ENCODE measurements around the gene OTOP2.
"Not testable (repeated sequence)": the region's sequence is repeated elsewhere in the genome, so short reads cannot be mapped to it uniquely, and the experiment has no call there.

OTOP2 gene

DNA sequence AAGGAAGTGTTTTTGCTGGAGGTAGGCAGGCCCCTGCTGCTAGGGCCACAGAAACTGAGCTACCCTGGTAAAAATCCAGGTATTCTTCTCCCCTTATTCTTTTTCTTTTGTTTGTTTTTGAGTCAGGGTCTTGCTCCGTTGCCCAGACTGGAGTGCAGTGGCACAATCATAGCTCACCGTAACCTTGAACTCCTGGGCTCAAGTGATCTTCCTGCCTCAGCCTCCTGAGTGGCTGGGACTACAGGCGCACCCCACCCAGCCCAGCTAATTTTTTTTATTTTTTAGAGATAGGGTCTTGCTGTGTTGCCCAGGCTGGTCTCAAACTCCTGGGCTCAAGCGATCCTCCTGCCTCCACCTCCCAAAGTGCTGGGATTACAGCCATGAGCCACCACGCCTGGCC is 45.4 kb downstream of the OTOP2 start:
- not testable (repeated sequence) for DNase-seq (ENCODE audit: extremely low read depth in 1 of 2, low read depth in 1 of 2)

- DNase-seq (ENCODE audit: extremely low read depth in 1 of 2, low read depth in 1 of 2) = no peak
Measured at GRCh38 chr17:74970395-74970794, 46.3 kb downstream of the OTOP2 start.

DNA sequence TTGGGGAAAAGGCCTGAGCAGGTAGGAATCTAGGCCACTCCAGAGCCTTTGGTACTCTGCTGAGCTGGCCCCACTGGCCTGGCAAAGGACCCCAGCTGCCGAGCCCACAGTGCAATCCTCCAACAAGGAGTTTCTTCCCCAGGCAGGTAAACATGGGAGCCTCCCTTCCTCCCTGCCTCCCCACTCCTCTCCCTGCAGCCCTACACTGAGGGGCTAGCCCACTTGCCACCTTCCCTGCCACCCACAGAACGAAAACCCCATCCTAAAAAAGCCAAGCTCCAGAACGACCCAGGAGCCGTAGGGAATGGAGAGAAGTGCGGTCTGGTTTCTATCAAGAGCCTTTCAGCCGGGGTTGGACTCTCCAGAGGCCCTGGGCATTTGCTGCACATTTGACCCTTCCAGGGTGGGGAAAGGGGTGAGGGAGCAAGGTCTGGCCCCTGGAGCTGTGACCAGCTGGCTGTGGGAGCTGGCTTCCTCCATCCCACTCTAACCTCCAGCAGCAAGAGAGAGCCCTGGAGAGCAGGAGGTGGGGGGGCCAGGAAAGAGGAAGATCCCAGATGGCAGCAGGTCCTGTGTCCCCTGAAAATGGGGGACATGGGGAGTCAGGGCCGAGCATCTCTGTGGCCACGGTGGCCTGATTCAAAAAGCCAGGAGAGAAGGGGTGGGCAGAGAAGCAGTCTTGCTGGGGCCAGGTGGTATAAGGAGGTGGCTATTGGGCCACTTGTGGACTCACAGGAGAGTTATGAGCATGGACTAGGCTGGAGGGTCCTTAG is 47.2 kb downstream of the OTOP2 start:
- no peak for DNase-seq (ENCODE audit: extremely low read depth in 1 of 2, low read depth in 1 of 2)

DNA sequence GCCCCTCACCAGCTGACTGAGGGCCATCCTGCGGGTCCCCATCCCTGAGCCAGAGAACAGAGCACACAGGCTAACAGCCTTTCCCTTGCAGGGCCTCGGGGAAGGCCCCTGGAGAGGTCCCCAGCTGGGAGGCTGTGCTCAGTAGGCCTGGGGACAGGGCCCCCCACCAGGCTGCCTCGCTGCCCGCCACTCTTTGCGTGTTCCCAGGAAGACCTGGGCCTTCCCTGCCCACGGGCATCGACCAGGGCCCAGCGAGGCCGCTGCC is 47.7 kb downstream of the OTOP2 start:
- no peak for DNase-seq (ENCODE audit: extremely low read depth in 1 of 2, low read depth in 1 of 2)

DNA sequence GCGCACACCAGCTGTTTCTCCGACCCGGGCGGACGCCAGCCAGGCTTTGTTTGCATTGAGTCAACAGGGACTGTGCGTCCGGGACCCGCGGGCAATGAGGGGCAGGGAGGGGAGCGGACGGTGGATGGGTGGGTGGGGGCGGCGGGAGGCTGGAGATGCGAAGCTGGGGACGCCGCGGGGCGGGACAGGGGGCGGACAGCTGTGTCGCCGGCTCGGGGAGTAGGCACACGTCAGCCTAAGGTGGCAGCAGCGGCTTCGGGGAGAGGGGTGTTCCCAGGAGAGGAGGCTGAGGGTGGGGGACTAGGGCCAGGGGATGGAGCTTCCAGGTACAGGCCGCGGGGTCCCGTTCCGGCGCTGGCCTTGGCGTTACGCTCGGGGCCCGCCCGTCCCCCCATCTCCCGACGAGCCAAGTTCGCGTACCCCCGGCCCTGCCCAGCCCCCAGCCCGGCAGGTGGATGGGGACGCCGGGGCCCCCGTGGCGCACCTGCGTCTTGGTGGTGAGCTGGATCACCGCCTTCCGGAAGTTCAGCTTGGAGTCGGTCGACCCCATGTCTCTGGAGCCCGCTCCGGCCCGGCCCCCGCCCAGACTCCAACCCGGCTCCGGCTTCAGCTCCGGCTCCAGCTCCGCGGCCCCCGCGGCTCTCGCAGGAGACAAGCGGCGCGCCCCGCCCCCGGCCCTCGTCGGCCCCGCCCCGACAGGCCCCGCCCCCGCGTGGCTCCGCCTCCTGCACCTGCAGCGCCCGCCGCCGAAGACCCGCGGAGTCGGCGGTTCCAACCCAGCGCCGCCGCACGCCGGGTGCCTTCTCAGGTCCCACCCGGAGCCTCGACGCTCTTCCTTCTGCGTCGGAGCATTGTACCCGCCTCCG is 48.3 kb downstream of the OTOP2 start, which contains the start of gene HID1:
Gene HID1, minus strand, starts transcription at position 653 of the 866 bp plus-strand sequence. Its CDS starts 103 bp downstream, at position 550.
- DNase-seq (ENCODE audit: extremely low read depth in 1 of 2, low read depth in 1 of 2) = peak; percentile 49 to 50

GRCh38 chr17:74972973-74973328 is 48.9 kb downstream of the OTOP2 start:
- DNase-seq (ENCODE audit: extremely low read depth in 1 of 2, low read depth in 1 of 2) = no peak

- no peak for DNase-seq (ENCODE audit: extremely low read depth in 1 of 2, low read depth in 1 of 2)
Measured at GRCh38 chr17:74975943-74976342, 51.9 kb downstream of the OTOP2 start.

DNA sequence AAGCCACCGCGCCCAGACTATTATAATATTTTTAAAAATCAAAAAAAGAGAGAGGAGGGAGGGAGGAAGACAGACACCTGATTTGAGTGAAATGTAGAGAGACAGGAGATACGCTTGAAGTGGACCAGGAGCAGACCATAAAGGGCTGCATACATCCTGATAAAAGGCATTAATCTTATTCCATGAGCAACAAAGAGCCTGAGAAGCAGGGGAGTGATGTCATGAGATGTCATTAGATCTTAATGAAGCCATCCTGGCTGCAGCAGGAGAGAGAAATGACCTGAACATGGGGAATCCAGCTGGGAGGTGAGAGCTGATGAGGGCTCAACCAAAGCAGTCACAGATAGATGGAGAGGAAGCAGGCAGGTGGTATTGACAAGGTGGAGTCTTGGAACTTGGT is 53.7 kb downstream of the OTOP2 start:
- DNase-seq (ENCODE audit: extremely low read depth in 1 of 2, low read depth in 1 of 2) = no peak

DNA sequence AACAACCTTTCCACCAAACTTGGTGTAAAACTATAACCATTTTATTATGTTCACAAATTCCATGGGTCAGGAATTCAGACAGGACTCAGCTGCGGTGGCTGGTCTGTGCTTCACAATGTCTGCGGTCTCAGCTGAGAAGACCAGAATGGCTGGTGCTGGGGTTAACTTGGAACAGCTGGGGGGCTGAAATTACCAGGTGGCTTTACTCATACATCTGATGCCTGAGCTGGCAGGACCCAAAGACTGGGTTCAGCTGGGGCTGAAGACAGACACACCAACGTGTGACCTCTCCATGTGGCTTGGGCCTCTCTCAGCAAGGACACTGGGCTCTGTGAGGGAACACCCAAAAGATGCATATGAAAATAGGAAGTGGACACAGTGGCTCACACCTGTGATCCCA is 54.2 kb downstream of the OTOP2 start:
- DNase-seq (ENCODE audit: extremely low read depth in 1 of 2, low read depth in 1 of 2) = no peak

DNA sequence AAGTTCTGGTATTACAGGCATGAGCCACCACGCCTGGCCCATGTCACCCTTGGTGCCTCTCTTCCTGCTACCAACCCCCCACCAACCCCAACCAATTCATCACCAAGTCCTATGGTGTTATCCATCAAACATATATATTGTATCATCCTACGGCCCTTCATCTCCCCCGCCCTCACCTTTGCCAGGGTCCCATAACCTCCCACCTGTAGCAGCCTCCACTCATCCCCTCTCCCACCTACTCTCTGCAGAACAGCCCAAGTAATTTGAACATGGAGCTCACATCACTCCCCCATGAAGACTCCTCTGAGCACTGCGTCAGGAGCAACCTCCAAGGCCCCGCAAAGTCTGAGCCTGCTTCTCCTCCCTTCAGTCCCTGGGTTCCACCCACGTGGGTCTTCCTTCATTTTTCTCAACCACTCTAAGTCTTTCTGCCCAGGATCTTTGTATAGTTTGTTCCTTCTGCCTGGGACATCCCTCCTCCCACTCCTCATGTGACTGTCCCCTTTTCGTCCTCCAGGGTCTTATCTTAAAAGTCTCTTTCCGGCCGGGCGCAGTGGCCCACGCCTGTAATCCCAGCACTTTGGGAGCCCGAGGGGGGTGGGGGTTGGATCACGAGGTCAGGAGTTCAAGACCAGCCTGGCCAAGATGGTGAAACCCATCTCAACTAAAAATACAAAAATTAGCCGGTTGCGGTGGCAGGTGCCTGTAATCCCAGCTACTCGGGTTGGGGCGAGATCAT is 55.5 kb downstream of the OTOP2 start:
- DNase-seq (ENCODE audit: extremely low read depth in 1 of 2, low read depth in 1 of 2) = no peak

DNA sequence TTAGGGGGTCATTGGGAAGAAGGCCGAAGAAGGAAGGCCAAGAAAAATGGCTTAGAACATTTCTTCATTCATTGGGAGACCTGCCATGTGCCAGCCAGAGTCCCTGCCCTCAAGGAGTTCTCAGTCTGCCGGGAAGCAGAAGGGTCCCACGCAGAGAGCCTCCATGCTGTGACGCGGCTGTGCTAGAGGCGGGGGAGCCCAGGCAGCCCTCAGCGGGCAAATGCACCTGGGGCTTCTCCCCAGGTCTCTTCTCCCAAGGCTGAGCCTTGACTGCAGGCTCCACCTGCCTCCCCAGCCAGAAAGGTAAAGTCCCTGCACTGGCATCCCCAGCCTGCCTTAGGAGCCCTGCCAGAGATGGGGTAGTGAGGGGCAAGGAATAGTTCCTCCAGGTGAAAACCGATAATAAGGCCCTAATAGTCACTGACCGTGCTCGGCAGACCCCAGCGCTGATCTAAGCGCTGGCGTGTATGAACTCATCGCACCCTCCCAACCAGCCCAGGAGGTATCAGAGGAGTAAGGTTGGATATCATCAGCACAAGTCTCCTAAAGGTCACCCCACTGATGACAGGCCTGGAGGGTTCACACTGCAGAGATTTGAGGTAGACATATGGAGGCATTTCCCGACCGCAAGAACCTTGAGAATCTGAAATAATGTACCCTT is 57.4 kb downstream of the OTOP2 start:
- no peak for DNase-seq (ENCODE audit: extremely low read depth in 1 of 2, low read depth in 1 of 2)

- peak; percentile 51 to 69 for DNase-seq (ENCODE audit: extremely low read depth in 1 of 2, low read depth in 1 of 2)
Measured at GRCh38 chr17:74981979-74982662, 58.0 kb downstream of the OTOP2 start.

DNA sequence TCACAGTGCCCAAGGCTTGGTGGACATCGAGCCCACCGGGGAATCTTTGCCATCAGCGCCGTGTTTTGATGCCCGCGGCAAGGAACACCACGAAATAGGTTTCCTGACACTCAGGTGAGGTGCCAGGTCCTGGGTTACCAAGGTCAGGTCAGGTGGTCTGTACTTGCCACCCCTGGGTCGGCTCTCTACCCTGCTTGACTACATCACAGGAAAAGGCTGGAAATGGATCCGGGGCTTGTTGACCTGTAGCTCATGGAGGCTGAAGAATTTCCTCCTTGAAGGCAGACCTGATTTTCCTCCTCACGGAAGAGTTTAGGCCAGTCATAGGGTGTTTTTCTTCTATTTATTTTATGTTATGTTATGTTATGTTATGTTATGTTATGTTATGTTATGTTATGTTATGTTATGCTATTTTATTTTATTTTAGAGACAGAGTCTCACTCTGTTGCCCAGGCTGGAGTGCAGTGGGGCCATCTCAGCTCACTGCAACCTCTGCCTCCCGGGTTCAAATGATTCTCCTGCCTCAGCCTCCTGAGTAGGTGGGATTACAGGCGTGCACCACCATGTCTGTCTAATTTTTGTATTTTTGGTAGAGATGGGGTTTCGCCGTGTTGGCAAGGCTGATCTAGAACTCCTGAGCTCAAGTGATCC is 58.7 kb downstream of the OTOP2 start:
- DNase-seq (ENCODE audit: extremely low read depth in 1 of 2, low read depth in 1 of 2) = not testable (repeated sequence)

Measured in stimulated activated CD8-positive, alpha-beta memory T cell treated with anti-CD3 and anti-CD28 coated beads, Interleukin-7, amount 100 ng/mL, for 48 hours (primary cell).